ENCODE results near the gene PCYT2.

The PCYT2 gene

DNA sequence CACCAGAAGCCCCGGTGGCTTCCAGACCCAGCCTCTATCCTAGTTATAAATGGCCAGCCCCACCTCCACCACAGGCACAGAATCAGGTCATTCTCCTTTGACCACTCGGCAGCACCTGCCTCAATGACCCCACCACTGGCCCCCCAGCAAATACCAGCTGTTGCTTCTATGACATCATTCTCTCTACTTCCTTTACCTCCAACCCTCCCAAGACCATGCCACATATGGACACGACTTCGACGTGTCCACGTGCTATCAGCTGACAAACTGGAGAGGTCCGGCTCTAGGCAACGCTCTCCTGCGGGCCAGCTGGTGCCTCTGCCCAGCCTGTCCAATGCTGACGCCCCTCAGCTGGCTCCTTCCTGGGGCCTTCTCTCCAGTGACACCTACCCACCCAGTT lies 25.7 kb downstream of the PCYT2 start:
- TF ChIP-seq, protein P1, sequence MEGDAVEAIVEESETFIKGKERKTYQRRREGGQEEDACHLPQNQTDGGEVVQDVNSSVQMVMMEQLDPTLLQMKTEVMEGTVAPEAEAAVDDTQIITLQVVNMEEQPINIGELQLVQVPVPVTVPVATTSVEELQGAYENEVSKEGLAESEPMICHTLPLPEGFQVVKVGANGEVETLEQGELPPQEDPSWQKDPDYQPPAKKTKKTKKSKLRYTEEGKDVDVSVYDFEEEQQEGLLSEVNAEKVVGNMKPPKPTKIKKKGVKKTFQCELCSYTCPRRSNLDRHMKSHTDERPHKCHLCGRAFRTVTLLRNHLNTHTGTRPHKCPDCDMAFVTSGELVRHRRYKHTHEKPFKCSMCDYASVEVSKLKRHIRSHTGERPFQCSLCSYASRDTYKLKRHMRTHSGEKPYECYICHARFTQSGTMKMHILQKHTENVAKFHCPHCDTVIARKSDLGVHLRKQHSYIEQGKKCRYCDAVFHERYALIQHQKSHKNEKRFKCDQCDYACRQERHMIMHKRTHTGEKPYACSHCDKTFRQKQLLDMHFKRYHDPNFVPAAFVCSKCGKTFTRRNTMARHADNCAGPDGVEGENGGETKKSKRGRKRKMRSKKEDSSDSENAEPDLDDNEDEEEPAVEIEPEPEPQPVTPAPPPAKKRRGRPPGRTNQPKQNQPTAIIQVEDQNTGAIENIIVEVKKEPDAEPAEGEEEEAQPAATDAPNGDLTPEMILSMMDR (IDR thresholded peaks at IDR 0.05; ENCODE audit: insufficient read depth, low read depth, low read length, missing control alignments) = no peak
- H3K4me3 ChIP-seq (ENCODE audit: low read depth, low read length) = no peak overlapping the region
- DNase-seq (ENCODE audit: low read depth) = no peak

DNA sequence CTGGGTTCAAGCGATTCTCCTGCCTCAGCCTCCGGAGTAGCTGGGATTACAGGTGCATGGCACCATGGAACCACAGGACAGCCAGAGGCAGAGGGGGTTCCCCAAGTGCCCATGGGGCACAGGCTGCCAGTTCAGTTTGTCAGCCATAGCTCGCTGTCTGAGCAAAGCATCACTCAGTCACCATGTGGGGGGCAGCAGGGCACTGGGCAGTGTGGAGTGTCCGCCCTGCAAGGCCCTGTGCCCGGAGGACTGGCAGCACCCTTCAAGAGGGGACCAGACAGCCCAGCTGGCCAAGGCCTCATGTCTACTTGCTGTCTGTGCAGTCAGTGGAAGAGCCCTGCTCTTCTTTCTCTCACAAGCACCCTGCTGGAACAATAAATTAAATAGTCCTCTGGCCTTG lies 26.2 kb downstream of the PCYT2 start:
- TF ChIP-seq, protein P1 (IDR thresholded peaks at IDR 0.05; ENCODE audit: insufficient read depth, low read depth, low read length, missing control alignments) = no peak
- no peak overlapping the region for H3K4me3 ChIP-seq (ENCODE audit: low read depth, low read length)
- no peak for DNase-seq (ENCODE audit: low read depth)

DNA sequence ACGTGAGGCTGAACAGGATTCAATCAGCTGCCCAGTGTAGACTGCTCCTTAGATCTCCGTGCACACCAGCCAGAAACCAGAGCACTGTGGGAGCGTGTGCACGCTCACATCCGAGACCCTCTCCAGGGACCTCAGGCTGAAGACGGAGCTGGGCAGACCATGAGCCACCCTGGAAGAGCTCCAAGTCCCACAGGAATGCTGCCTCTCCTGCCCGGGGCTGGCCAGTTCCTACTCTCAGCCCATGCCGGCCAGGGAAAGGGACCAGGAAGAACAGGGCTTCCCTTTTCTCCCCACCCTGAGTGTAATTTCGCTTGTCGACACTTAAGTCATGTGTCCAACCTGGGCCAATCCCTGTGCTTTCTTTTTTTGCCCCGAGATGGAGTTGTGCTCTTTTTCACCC lies 26.7 kb downstream of the PCYT2 start:
- TF ChIP-seq, protein P1 (IDR thresholded peaks at IDR 0.05; ENCODE audit: insufficient read depth, low read depth, low read length, missing control alignments) = no peak
- no peak for DNase-seq (ENCODE audit: low read depth)

DNA sequence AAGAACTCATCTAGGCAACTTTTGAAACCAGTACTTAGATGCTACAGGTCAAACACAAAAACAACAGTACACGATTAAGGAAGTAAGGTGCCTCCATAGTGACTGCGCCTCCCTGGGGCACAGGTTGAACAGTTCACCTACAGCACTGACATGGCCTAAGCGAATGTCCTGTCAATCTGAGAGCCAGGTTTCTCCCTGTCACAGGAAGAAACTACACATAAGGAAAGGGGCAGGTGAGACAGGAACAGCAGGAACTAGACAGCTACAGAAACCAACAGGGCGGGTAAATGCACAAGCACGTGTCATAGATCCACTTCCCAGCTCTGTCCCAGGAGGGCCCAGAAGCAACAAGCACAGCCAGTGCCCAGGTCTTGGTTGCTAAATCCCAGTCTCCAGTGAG lies 32.1 kb downstream of the PCYT2 start:
- no peak for DNase-seq (ENCODE audit: low read depth)

More for the DNA sequence above, 26.7 kb downstream of the PCYT2 start:
- no peak overlapping the region for H3K4me3 ChIP-seq (ENCODE audit: low read depth, low read length)

DNA sequence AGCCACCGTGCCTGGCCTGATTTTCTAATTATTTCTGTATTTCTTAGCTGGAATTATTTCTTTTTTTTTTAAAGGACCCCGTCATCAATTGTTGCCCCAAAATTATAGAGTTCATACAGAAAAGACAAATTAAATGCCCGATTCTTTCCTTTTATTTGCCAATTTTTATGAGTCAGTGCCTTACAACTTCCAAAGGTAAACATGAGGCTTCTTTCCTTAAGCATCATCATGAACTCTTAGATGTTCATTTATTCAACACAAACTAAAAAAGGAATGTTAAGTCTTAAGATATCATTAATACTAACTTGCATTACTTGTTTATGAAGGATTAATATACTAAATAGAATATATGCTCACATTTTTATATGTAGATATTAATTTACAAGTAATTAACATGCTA lies 32.9 kb downstream of the PCYT2 start:
- no peak overlapping the region for H3K4me3 ChIP-seq (ENCODE audit: low read depth, low read length)
- TF ChIP-seq, protein P1 (IDR thresholded peaks at IDR 0.05; ENCODE audit: insufficient read depth, low read depth, low read length, missing control alignments) = no peak
- DNase-seq (ENCODE audit: low read depth) = no peak

More for the DNA sequence above, 32.1 kb downstream of the PCYT2 start:
- TF ChIP-seq, protein P1 (IDR thresholded peaks at IDR 0.05; ENCODE audit: insufficient read depth, low read depth, low read length, missing control alignments) = no peak
- no peak overlapping the region for H3K4me3 ChIP-seq (ENCODE audit: low read depth, low read length)

DNA sequence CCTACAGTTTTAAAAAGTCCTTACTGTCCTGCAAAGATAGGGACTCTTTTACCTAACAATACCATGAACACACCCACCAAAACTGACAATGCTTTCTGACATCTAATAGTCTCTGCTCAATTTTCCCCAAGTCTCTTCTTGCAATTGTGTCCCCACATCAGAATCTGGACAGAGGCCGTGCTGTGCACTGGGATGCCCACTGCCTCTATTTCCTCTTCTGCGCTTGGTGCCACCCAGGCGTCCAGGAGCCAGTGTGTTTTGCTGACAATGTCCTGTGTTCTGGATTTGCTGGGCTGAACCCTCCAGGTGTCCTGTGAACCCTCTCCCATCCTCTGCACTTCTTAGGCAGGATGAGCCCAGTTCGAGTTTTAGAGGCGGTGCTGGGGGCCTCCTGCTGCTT lies 33.6 kb downstream of the PCYT2 start:
- TF ChIP-seq, protein P1 (IDR thresholded peaks at IDR 0.05; ENCODE audit: insufficient read depth, low read depth, low read length, missing control alignments) = no peak
- no peak for DNase-seq (ENCODE audit: low read depth)
- H3K4me3 ChIP-seq (ENCODE audit: low read depth, low read length) = no peak overlapping the region

Data from GM12865 (cell line).